Lung (tissue), 12 donors: ENCODE data around the gene LANCL3. TPM values are rescaled to one million over a fixed set of nuclear protein-coding genes. Genes with fewer than 3 reads are reported as not detected.

Source experiments
- ATAC-seq: fragments of 200-7000 bp; cut with Tn5 transposase; one replicate; pipeline ENCODE4 v1.9.1; 2020; ENCODE audit warnings: moderate number of reproducible peaks; ENCODE audit not compliant: insufficient read depth, low FRiP score
- DNase-seq, 3 donors: peaks; one replicate each; pipeline ENCODE4 v3.0.0-alpha.2; 2013 to 2017
- H3K27ac ChIP-seq, 2 donors: one replicate each; pipeline ENCODE4 v1.5.1; 2013; ENCODE audit warnings: mild to moderate bottlenecking in 2 of 2, moderate library complexity in 2 of 2, control low read depth in 1 of 2, inconsistent platforms in 1 of 2, low read depth in 1 of 2, low read length in 1 of 2
- H3K27me3 ChIP-seq, 3 donors: one replicate each; pipeline ENCODE4 v1.5.1; 2013; ENCODE audit warnings: low read length in 2 of 3; ENCODE audit not compliant: control insufficient read depth in 3 of 3, insufficient read depth in 3 of 3
- H3K36me3 ChIP-seq, 4 donors: one replicate each; pipeline ENCODE4 v1.5.1; 2013; ENCODE audit warnings: low read length in 4 of 4, mild to moderate bottlenecking in 1 of 4, moderate library complexity in 1 of 4; ENCODE audit not compliant: control insufficient read depth in 4 of 4, insufficient read depth in 4 of 4
- H3K4me1 ChIP-seq, 5 donors: one replicate each; pipeline ENCODE4 v1.5.1; 2013; ENCODE audit warnings: low read length in 5 of 5, mild to moderate bottlenecking in 2 of 5, moderate library complexity in 1 of 5; ENCODE audit not compliant: control insufficient read depth in 5 of 5, insufficient read depth in 5 of 5
- H3K4me3 ChIP-seq: one replicate; pipeline ENCODE4 v1.5.1; 2013; ENCODE audit warnings: mild to moderate bottlenecking, control low read depth, moderate library complexity
- H3K9ac ChIP-seq, 2 donors: one replicate each; pipeline ENCODE4 v1.5.1; 2013; ENCODE audit warnings: low read length in 2 of 2, control low read depth in 1 of 2; ENCODE audit not compliant: insufficient read depth in 1 of 2
- H3K9me3 ChIP-seq, 4 donors: one replicate each; pipeline ENCODE4 v1.5.1; 2013; ENCODE audit warnings: low read length in 3 of 4, mild to moderate bottlenecking in 1 of 4, moderate library complexity in 1 of 4; ENCODE audit not compliant: control insufficient read depth in 4 of 4, insufficient read depth in 3 of 4
- CTCF ChIP-seq: IDR thresholded peaks from 2 replicates; pipeline ENCODE4 v1.5.1; 2012; ENCODE audit warnings: mild to moderate bottlenecking; ENCODE audit errors: control extremely low read depth, extremely low read depth
- WGBS, 2 donors: extraction: QIAGEN DNeasy Blood & Tissue Kit; methylation state at CpG; one replicate each; pipeline ENCODE4 v1.1.7; 2013; 5-methylcytosine and 5-hydroxymethylcytosine counted together
- polyA plus RNA-seq, 2 donors: library from polyadenylated mRNA; stranded (reverse); fragments of 200-250 nt; gene quantifications; one replicate each; pipeline ENCODE4 v1.2.1, GENCODE V29; 2013
- total RNA-seq, 2 donors: library from RNA; depleted of rRNA in 1 of 2; stranded (reverse); fragments of >200 nt in 1 of 2; gene quantifications; one replicate each; pipeline ENCODE4 v1.2.1, GENCODE V29; 2014 to 2021
- donor health status: control.
- donor health status: control.
- donor health status: Bipolar disorder and iron deficiency.
- donor health status: healthy.
- donor health status: DM: yes; HTN: yes; CAD: no.

LANCL3 gene
- total and polyA plus RNA-seq, 4 donors = 0.43 to 10.7 (median 1.4) TPM

- H3K27ac ChIP-seq = no peak overlapping the region
- H3K9me3 ChIP-seq = no peaks in the 10 kb centered on the region
- 82 to 100% methylated on average over 1 of the region's 1 CpG for WGBS, 2 donors
- DNase-seq = no peak
- ATAC-seq = no peak
- no peak overlapping the region for H3K4me3 ChIP-seq
- H3K4me1 ChIP-seq = peaks cover 0 to 9% (median 0%) of the 10 kb centered on the region in 5 donors
- H3K27me3 ChIP-seq = peaks cover 0 to 11% (median 7%) of the 10 kb centered on the region in 3 donors
- H3K9ac ChIP-seq = no peak overlapping the region
- no peak for TF ChIP-seq CTCF
- no peaks in the 10 kb centered on the region for H3K36me3 ChIP-seq
Observed at GRCh38 chrX:37677765-37678164, 106.3 kb downstream of the LANCL3 start.

GRCh38 chrX:37678574-37678973 is 107.1 kb downstream of the LANCL3 start:
- no peak for TF ChIP-seq CTCF
- Histone ChIP-seq H3K27me3 (peaks cover 0 to 11% (median 7%) of the 10 kb centered on the region in 3 donors), H3K9me3 (no peaks in the 10 kb centered on the region), H3K36me3 (no peaks in the 10 kb centered on the region), H3K4me3 (no peak overlapping the region), H3K4me1 (peaks cover 0 to 9% (median 0%) of the 10 kb centered on the region in 5 donors), H3K27ac (no peak overlapping the region), H3K9ac (no peak overlapping the region)
- ATAC-seq (no peak), DNase-seq (no peak)
- WGBS, 2 donors = 78 to 93% methylated on average over 1 of the region's 1 CpG

GRCh38 chrX:37679230-37679629 is 107.8 kb downstream of the LANCL3 start:
- Histone ChIP-seq H3K4me1 (peaks cover 0 to 9% (median 0%) of the 10 kb centered on the region in 5 donors), H3K27ac (no peak overlapping the region), H3K4me3 (no peak overlapping the region), H3K9ac (no peak overlapping the region), H3K27me3 (peaks cover 0 to 12% (median 9%) of the 10 kb centered on the region in 3 donors), H3K9me3 (no peaks in the 10 kb centered on the region), H3K36me3 (no peaks in the 10 kb centered on the region)
- ATAC-seq (no peak), DNase-seq (no peak)
- TF ChIP-seq CTCF = no peak
- WGBS, 2 donors = 58 to 93% methylated on average over 1 of the region's 1 CpG

- Histone ChIP-seq H3K9me3 (no peaks in the 10 kb centered on the region), H3K36me3 (no peaks in the 10 kb centered on the region), H3K9ac (no peak overlapping the region), H3K27me3 (peaks cover 0 to 10% (median 9%) of the 10 kb centered on the region in 3 donors), H3K4me3 (no peak overlapping the region), H3K4me1 (peaks cover 0 to 10% (median 0%) of the 10 kb centered on the region in 5 donors), H3K27ac (no peak overlapping the region)
- 50 to 61% methylated on average over 1 of the region's 1 CpG for WGBS, 2 donors
- no peak for DNase-seq
- no peak for TF ChIP-seq CTCF
- ATAC-seq = no peak
Observed at GRCh38 chrX:37679888-37680287, 108.4 kb downstream of the LANCL3 start.
